K562 (cell line): ENCODE measurements around the gene ADAM15. TPM values are rescaled to one million over a fixed set of nuclear protein-coding genes. Genes with fewer than 3 reads are reported as not detected.

ENCODE experiments used
- ATF6 ChIP-seq: sonication (generic); formaldehyde crosslinking; IDR thresholded peaks from 2 replicates; pipeline ENCODE4 v1.4.0; 2020; ENCODE audit warnings: mild to moderate bottlenecking, missing genetic modification reagents
- CTBP1 ChIP-seq: fragments of 450-650 bp; IDR thresholded peaks from 2 replicates; pipeline ENCODE4 v1.6.1; 2016; ENCODE audit warnings: borderline replicate concordance
- CXXC5 ChIP-seq: fragments of 250-450 bp; sonication (Bioruptor Pico); IDR thresholded peaks from 2 replicates; pipeline ENCODE4 v1.8.0; 2022; ENCODE audit warnings: inconsistent platforms, mild to moderate bottlenecking, moderate library complexity
- HMGXB4 ChIP-seq: sonication (generic); formaldehyde crosslinking; IDR thresholded peaks from 2 replicates; pipeline ENCODE4 v1.8.1; 2023; ENCODE audit warnings: mild to moderate bottlenecking, missing genetic modification reagents
- MGA ChIP-seq: fragments of 450-650 bp; IDR thresholded peaks from 2 replicates; pipeline ENCODE4 v1.6.1; 2016; ENCODE audit warnings: mild to moderate bottlenecking, moderate library complexity
- MTA1 ChIP-seq: fragments of 450-650 bp; IDR thresholded peaks from 2 replicates; pipeline ENCODE4 v1.6.1; 2017; ENCODE audit warnings: borderline replicate concordance
- PHF20 ChIP-seq: fragments of 450-650 bp; IDR thresholded peaks from 2 replicates; pipeline ENCODE4 v1.6.1; 2018; ENCODE audit not compliant: partially characterized antibody
- TCF7 ChIP-seq: sonication (generic); IDR thresholded peaks from 2 replicates; pipeline ENCODE4 v1.6.1; 2016; ENCODE audit warnings: antibody characterized with exemption, borderline replicate concordance
- ZFX ChIP-seq: sonication (generic); formaldehyde crosslinking; IDR thresholded peaks from 2 replicates; pipeline ENCODE4 v1.8.0; 2022; ENCODE audit warnings: mild to moderate bottlenecking, missing genetic modification reagents, moderate library complexity
- ZNF707 ChIP-seq: fragments of 250-450 bp; sonication (Bioruptor Pico); conservative IDR thresholded peaks from 2 replicates; pipeline ENCODE4 v1.8.0; 2022; ENCODE audit warnings: inconsistent platforms, mild to moderate bottlenecking, moderate library complexity
- polyA plus RNA-seq, 8 experiments: library from polyadenylated mRNA; depleted of rRNA in 4 of 8; stranded (reverse) in 5 of 8; unstranded in 3 of 8; fragments of >200 nt; fragmentation: Nextera tagmentation in 2 of 8; fragmentation: Illumina TruSeq in 1 of 8; extraction: Ambion mirVana in 2 of 8; extraction: Trizol in 1 of 8; gene quantifications; 2 replicates each; pipeline versions ENCODE4 v1.2.1 to v1.2.3, GENCODE V29; 2011 to 2014; ENCODE audit warnings: inconsistent platforms in 1 of 8, missing spikeins in 1 of 8
- total RNA-seq, 7 experiments: library from RNA; depleted of rRNA in 6 of 7; stranded (reverse); fragments of >200 nt in 6 of 7; fragmentation: Illumina TruSeq in 2 of 7; extraction: Trizol in 2 of 7; gene quantifications; 2 replicates each; pipeline versions ENCODE4 v1.2.1 to v1.2.3, GENCODE V29; 2011 to 2021; ENCODE audit warnings: low replicate concordance in 1 of 7

Gene ADAM15
- total and polyA plus RNA-seq, 9 of the 15 experiments (the other 6 are each of a cell fraction or from before 2014, with no cell fraction given), result 0.69 to 72.3 (median 32.8) TPM

- TF ChIP-seq HMGXB4 (CRISPR knock-in tag) (peak; percentile 87), MGA (peak; percentile 94), ATF6 (CRISPR knock-in tag) (peak; percentile 93), CXXC5 (CRISPR knock-in tag) (peak; percentile 82; the same call in 1 of the 2 replicates), CTBP1 (peak; percentile 96), ZNF707 (no peak), MTA1 (peak; percentile 26; the same call in 1 of the 2 replicates), TCF7 (peak; percentile 31; the same call in 1 of the 2 replicates), ZFX (CRISPR knock-in tag) (peak; percentile 51), PHF20 (peak; percentile 56)
Measured at GRCh38 chr1:155050560-155051341, at the start of gene ADAM15 (continued).
